SU-DHL-6 (cell line): ENCODE data around the gene RNU5D-1.
A peak's percentile ranks its signal among the peaks of the same experiment; 100 is the strongest.

Experiments used
- H2AFZ ChIP-seq: fragments of 200-600 bp; sonication (generic); 2 replicates; pipeline ENCODE4 v1.6.1; 2014; ENCODE audit warnings: low read depth, mild to moderate bottlenecking, moderate library complexity, mixed read lengths, antibody characterized with exemption, low read length; ENCODE audit not compliant: severe bottlenecking
- H3F3A ChIP-seq: fragments of 200-600 bp; shearing (Covaris generic); 2 replicates; pipeline ENCODE4 v1.6.0; 2016; ENCODE audit warnings: antibody characterized with exemption, mild to moderate bottlenecking; ENCODE audit not compliant: insufficient read depth
- H3K27ac ChIP-seq: fragments of 200-600 bp; sonication (generic); 2 replicates; pipeline ENCODE4 v1.5.1; 2016; ENCODE audit warnings: low read depth, mild to moderate bottlenecking, low read length, moderate library complexity, mixed read lengths
- H3K27me3 ChIP-seq: fragments of 200-600 bp; sonication (generic), shearing (Covaris generic); 2 replicates; pipeline ENCODE4 v1.6.0; 2014; ENCODE audit warnings: mild to moderate bottlenecking, low read length
- H3K36me3 ChIP-seq: fragments of 200-600 bp; sonication (generic); 2 replicates; pipeline ENCODE4 v1.6.1; 2014; ENCODE audit warnings: mild to moderate bottlenecking, low read length, mixed read lengths
- H3K4me2 ChIP-seq: fragments of 300-600, 200-600 bp; shearing (Covaris generic), sonication (generic); 2 replicates; pipeline ENCODE4 v1.6.0; 2014; ENCODE audit warnings: low read length, low read depth, mild to moderate bottlenecking; ENCODE audit not compliant: poor library complexity, severe bottlenecking
- H3K4me3 ChIP-seq: fragments of 200-600 bp; sonication (generic); 2 replicates; pipeline ENCODE4 v1.5.1; 2014; ENCODE audit warnings: antibody characterized with exemption, low read length, mild to moderate bottlenecking, mixed read lengths; ENCODE audit not compliant: insufficient read depth, poor library complexity, severe bottlenecking
- H3K79me2 ChIP-seq: fragments of 200-600 bp; sonication (generic); 2 replicates; pipeline ENCODE4 v1.6.1; 2014; ENCODE audit warnings: mild to moderate bottlenecking, low read length, moderate library complexity; ENCODE audit not compliant: insufficient read depth
- H3K9ac ChIP-seq: fragments of 200-600 bp; sonication (generic); 2 replicates; pipeline ENCODE4 v1.7.0; 2014; ENCODE audit warnings: mild to moderate bottlenecking, low read length
- H3K9me2 ChIP-seq: fragments of 200-600 bp; sonication (generic); replicated peaks from 2 replicates; pipeline ENCODE4 v1.6.1; 2014; ENCODE audit warnings: low read length; ENCODE audit not compliant: insufficient read depth
- H3K9me3 ChIP-seq: fragments of 200-600 bp; sonication (generic); 2 replicates; pipeline ENCODE4 v1.6.1; 2014; ENCODE audit warnings: low read length, mixed read lengths; ENCODE audit not compliant: insufficient read depth
- H4K20me1 ChIP-seq: fragments of 200-600 bp; sonication (generic); 2 replicates; pipeline ENCODE4 v1.6.1; 2014; ENCODE audit warnings: low read depth, mild to moderate bottlenecking, antibody characterized with exemption, low read length, moderate library complexity, mixed read lengths
- EZH2phosphoT487 ChIP-seq: fragments of 200-600 bp; sonication (generic), shearing (Covaris generic); conservative IDR thresholded peaks from 2 replicates; pipeline ENCODE4 v1.6.1; 2018; ENCODE audit warnings: mild to moderate bottlenecking, antibody characterized with exemption, low read length, moderate library complexity, mixed read lengths
- TF ChIP-seq, protein P1 (sequence below): fragments of 200-600 bp; sonication (generic); IDR thresholded peaks from one replicate; pipeline ENCODE4 v1.5.1; 2017; ENCODE audit warnings: antibody characterized with exemption, mild to moderate bottlenecking, low read length, moderate library complexity; ENCODE audit not compliant: insufficient read depth, poor library complexity, severe bottlenecking

Gene RNU5D-1

DNA sequence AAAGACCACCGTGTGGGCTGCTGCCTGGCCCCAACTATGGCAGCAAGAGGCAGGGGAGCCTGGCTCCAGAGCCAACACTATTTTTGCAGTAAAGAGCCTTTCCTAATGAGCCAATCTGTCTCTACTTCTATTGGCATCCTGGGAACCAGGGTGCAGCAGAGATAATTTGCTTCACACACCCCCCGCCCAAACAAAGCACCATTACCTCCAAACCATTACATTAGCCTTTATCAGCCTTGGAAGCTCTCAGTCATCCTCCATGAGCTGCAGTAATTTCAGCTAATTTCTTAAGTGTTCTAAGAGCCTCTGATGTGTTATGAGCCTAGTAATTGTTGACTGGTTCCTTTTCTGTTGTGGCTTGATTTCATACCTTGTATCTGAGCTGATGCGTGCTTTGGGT lies 34.9 kb downstream of the RNU5D-1 start:
- Histone ChIP-seq H3K9ac (no peak overlapping the region), H3K4me2 (peak overlapping the region; percentile 14), H3K9me3 (no peaks in the 10 kb centered on the region), H3K36me3 (no peaks in the 10 kb centered on the region), H3K4me3 (no peak overlapping the region), H3K27ac (peak overlapping the region; percentile 69), H3K79me2 (no peaks in the 10 kb centered on the region), H4K20me1 (no peaks in the 10 kb centered on the region), H2AFZ (peak overlapping the region; percentile 52), H3F3A (peaks cover 15% of the 10 kb centered on the region), H3K27me3 (no peaks in the 10 kb centered on the region), H3K9me2 (no peaks in the 10 kb centered on the region)
- no peak for TF ChIP-seq EZH2phosphoT487
- TF ChIP-seq, protein P1, sequence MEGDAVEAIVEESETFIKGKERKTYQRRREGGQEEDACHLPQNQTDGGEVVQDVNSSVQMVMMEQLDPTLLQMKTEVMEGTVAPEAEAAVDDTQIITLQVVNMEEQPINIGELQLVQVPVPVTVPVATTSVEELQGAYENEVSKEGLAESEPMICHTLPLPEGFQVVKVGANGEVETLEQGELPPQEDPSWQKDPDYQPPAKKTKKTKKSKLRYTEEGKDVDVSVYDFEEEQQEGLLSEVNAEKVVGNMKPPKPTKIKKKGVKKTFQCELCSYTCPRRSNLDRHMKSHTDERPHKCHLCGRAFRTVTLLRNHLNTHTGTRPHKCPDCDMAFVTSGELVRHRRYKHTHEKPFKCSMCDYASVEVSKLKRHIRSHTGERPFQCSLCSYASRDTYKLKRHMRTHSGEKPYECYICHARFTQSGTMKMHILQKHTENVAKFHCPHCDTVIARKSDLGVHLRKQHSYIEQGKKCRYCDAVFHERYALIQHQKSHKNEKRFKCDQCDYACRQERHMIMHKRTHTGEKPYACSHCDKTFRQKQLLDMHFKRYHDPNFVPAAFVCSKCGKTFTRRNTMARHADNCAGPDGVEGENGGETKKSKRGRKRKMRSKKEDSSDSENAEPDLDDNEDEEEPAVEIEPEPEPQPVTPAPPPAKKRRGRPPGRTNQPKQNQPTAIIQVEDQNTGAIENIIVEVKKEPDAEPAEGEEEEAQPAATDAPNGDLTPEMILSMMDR: no peak

DNA sequence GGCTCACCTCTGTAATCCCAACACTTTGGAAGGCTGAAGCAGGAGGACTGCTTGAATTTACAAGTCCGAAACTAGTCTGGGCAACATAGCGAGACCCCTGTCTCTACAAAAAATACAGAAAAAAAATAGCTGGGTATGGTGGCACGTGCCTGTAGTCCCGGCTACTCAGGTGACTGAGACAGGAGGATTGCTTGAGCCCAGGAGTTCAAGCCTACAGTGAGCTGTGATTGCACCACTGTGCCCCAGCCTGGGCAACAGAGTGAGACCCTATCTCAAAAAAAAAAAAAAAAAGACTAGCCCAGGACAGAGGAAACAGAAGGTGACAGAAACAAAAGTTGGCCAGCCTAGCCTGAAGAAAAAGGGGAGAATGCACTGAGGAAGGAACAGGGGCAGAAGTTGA lies 35.3 kb downstream of the RNU5D-1 start:
- Histone ChIP-seq H4K20me1 (no peaks in the 10 kb centered on the region), H3K9ac (no peak overlapping the region), H3K79me2 (no peaks in the 10 kb centered on the region), H3F3A (peaks cover 15% of the 10 kb centered on the region), H3K9me2 (no peaks in the 10 kb centered on the region), H3K27me3 (no peaks in the 10 kb centered on the region), H3K9me3 (no peaks in the 10 kb centered on the region), H2AFZ (peak overlapping the region; percentile 52), H3K4me2 (no peak overlapping the region), H3K27ac (peak overlapping the region; percentile 69), H3K4me3 (no peak overlapping the region), H3K36me3 (no peaks in the 10 kb centered on the region)
- TF ChIP-seq EZH2phosphoT487: no peak
- TF ChIP-seq, protein P1: no peak

DNA sequence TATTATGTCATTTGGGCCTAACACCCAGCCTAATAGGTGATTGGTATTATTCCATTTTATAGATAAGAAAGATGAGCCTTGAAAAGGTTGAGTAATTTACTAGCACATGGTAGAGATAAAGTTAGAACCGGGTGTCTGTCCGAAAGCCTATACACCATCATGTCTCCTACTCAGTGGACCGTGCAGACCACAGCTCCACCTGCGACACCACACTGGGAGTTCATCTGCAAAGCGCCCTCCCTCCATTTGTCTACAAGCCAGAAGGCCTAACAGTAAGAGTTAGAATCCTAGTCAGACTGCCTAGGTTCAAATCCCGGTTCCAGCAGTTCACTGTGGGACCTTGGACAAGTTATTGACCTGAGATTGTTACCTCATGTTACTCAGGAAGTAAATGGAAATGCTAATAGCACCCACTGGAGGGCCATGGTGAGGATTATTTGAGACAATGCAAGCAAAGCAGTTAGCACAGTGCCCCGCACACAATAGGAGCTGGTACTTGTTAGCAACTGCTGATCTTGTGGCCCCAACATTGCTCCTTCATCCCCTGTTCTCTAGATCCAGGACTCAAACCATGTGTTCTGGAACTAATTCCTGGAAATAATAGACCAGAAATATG lies 36.0 kb downstream of the RNU5D-1 start:
- Histone ChIP-seq H3K9me2 (no peaks in the 10 kb centered on the region), H3K9me3 (no peaks in the 10 kb centered on the region), H3K27ac (peak overlapping the region; percentile 69), H3K4me2 (peak overlapping the region; percentile 43), H3K4me3 (no peak overlapping the region), H3K79me2 (no peaks in the 10 kb centered on the region), H2AFZ (peak overlapping the region; percentile 5), H3K36me3 (no peaks in the 10 kb centered on the region), H3K27me3 (no peaks in the 10 kb centered on the region), H3F3A (peaks cover 15% of the 10 kb centered on the region), H4K20me1 (no peaks in the 10 kb centered on the region), H3K9ac (peak overlapping the region; percentile 26)
- no peak for TF ChIP-seq EZH2phosphoT487
- TF ChIP-seq, protein P1: no peak
